Trophoblast cell (in vitro differentiated cells and primary cell): Measurements from ENCODE around the gene REEP6.

Experiments used
- DNase-seq, 2 donors: peaks; one replicate each; pipeline ENCODE4 v3.0.0-alpha.2; 2016
- H2AFZ ChIP-seq: 2 replicates; pipeline ENCODE4 v1.6.1; 2013; ENCODE audit warnings: low read length, moderate library complexity, mild to moderate bottlenecking; ENCODE audit not compliant: insufficient read depth, poor library complexity
- H2AK5ac ChIP-seq: 2 replicates; pipeline ENCODE4 v1.6.1; 2013; ENCODE audit warnings: mild to moderate bottlenecking, low read length
- H2BK120ac ChIP-seq: 2 replicates; pipeline ENCODE4 v1.6.1; 2013; ENCODE audit warnings: low read length, mild to moderate bottlenecking, moderate library complexity; ENCODE audit not compliant: insufficient read depth, poor library complexity
- H2BK12ac ChIP-seq: 2 replicates; pipeline ENCODE4 v1.6.1; 2013; ENCODE audit warnings: mild to moderate bottlenecking, low read length, moderate library complexity
- H2BK5ac ChIP-seq: 2 replicates; pipeline ENCODE4 v1.6.1; 2013; ENCODE audit warnings: low read length, low read depth, moderate library complexity, mild to moderate bottlenecking; ENCODE audit not compliant: poor library complexity
- H3K14ac ChIP-seq: 2 replicates; pipeline ENCODE4 v1.6.1; 2013; ENCODE audit warnings: mild to moderate bottlenecking, low read length
- H3K18ac ChIP-seq: 2 replicates; pipeline ENCODE4 v1.6.1; 2013; ENCODE audit warnings: mild to moderate bottlenecking, low read length
- H3K23ac ChIP-seq: 2 replicates; pipeline ENCODE4 v1.6.1; 2013; ENCODE audit warnings: low read length
- H3K27ac ChIP-seq: 2 replicates; pipeline ENCODE4 v1.5.1; 2013; ENCODE audit warnings: low read depth, mild to moderate bottlenecking, inconsistent platforms, low read length, moderate library complexity
- H3K27me3 ChIP-seq: 2 replicates; pipeline ENCODE4 v1.6.1; 2013; ENCODE audit warnings: inconsistent platforms, mild to moderate bottlenecking, low read length, moderate library complexity; ENCODE audit not compliant: insufficient read depth
- H3K36me3 ChIP-seq, 2 experiments: 1 replicate in 1 of 2; 2 replicates in 1 of 2; pipeline ENCODE4 v1.6.1; 2013; ENCODE audit warnings: low read length in 2 of 2, mild to moderate bottlenecking in 2 of 2, moderate library complexity in 1 of 2; ENCODE audit not compliant: insufficient read depth in 2 of 2, control insufficient read depth in 1 of 2
- H3K4ac ChIP-seq: 2 replicates; pipeline ENCODE4 v1.6.1; 2013; ENCODE audit warnings: low read depth, mild to moderate bottlenecking, low read length, moderate library complexity
- H3K4me1 ChIP-seq, 2 experiments: 1 replicate in 1 of 2; 2 replicates in 1 of 2; pipeline ENCODE4 v1.6.1; 2013; ENCODE audit warnings: low read length in 2 of 2, mild to moderate bottlenecking in 2 of 2, moderate library complexity in 1 of 2; ENCODE audit not compliant: insufficient read depth in 2 of 2, control insufficient read depth in 1 of 2
- H3K4me2 ChIP-seq: 2 replicates; pipeline ENCODE4 v1.6.1; 2013; ENCODE audit warnings: inconsistent platforms, mild to moderate bottlenecking, low read length, moderate library complexity
- H3K4me3 ChIP-seq: 2 replicates; pipeline ENCODE4 v1.5.1; 2013; ENCODE audit warnings: mild to moderate bottlenecking, low read depth, low read length, inconsistent platforms
- H3K79me1 ChIP-seq: one replicate; pipeline ENCODE4 v1.6.1; 2013; ENCODE audit warnings: low read length
- H3K79me2 ChIP-seq: 2 replicates; pipeline ENCODE4 v1.6.1; 2013; ENCODE audit warnings: low read length, mild to moderate bottlenecking; ENCODE audit not compliant: control insufficient read depth, insufficient read depth, poor library complexity
- H3K9ac ChIP-seq: 2 replicates; pipeline ENCODE4 v1.6.1; 2013; ENCODE audit warnings: mild to moderate bottlenecking, low read length
- H3K9me3 ChIP-seq: 2 replicates; pipeline ENCODE4 v1.6.1; 2013; ENCODE audit warnings: low read depth, mild to moderate bottlenecking, control low read depth, inconsistent platforms, low read length; ENCODE audit not compliant: insufficient read depth
- H4K12ac ChIP-seq: 2 replicates; pipeline ENCODE4 v1.6.1; 2013; ENCODE audit warnings: low read depth, mild to moderate bottlenecking, low read length, moderate library complexity
- H4K8ac ChIP-seq: 2 replicates; pipeline ENCODE4 v1.6.1; 2013; ENCODE audit warnings: low read depth, mild to moderate bottlenecking, low read length, moderate library complexity
- H4K91ac ChIP-seq: one replicate; pipeline ENCODE4 v1.6.1; 2013; ENCODE audit warnings: low read depth, mild to moderate bottlenecking, low read length, moderate library complexity
- WGBS: extraction: QIAGEN DNeasy Blood & Tissue Kit; methylation state at CpG from one replicate; pipeline ENCODE4 v1.1.7; 2013; ENCODE audit warnings: missing lambda C conversion rate; ENCODE audit not compliant: insufficient read length, insufficient coverage; ENCODE audit errors: extremely low coverage; 5-methylcytosine and 5-hydroxymethylcytosine counted together

Gene REEP6

GRCh38 chr19:1505991-1506881 lies 15.3 kb downstream of the REEP6 start:
- H4K8ac ChIP-seq: no peak overlapping the region
- H3K14ac ChIP-seq: no peak overlapping the region
- H2AFZ ChIP-seq: no peak overlapping the region
- H4K12ac ChIP-seq: no peak overlapping the region
- H2BK5ac ChIP-seq: no peak overlapping the region
- H4K91ac ChIP-seq: no peak overlapping the region
- peaks cover 2% of the 10 kb centered on the region for H3K79me2 ChIP-seq
- H3K4me3 ChIP-seq: no peak overlapping the region
- peaks cover 2 to 6% of the 10 kb centered on the region in 2 experiments for H3K4me1 ChIP-seq
- H3K27me3 ChIP-seq: no peaks in the 10 kb centered on the region
- peaks cover 18% of the 10 kb centered on the region for H3K9me3 ChIP-seq
- WGBS: no CpG with 5 or more reads among the region's 45 CpGs
- no peak overlapping the region for H2BK12ac ChIP-seq
- H3K79me1 ChIP-seq: peaks cover 6% of the 10 kb centered on the region
- no peak overlapping the region for H3K4ac ChIP-seq
- no peak overlapping the region for H3K18ac ChIP-seq
- H2AK5ac ChIP-seq: no peak overlapping the region
- no peak overlapping the region for H3K4me2 ChIP-seq
- H3K23ac ChIP-seq: no peak overlapping the region
- no peaks in the 10 kb centered on the region for H3K36me3 ChIP-seq
- no peak overlapping the region for H2BK120ac ChIP-seq
- H3K27ac ChIP-seq: no peak overlapping the region
- H3K9ac ChIP-seq: no peak overlapping the region
- DNase-seq: no peak

DNA sequence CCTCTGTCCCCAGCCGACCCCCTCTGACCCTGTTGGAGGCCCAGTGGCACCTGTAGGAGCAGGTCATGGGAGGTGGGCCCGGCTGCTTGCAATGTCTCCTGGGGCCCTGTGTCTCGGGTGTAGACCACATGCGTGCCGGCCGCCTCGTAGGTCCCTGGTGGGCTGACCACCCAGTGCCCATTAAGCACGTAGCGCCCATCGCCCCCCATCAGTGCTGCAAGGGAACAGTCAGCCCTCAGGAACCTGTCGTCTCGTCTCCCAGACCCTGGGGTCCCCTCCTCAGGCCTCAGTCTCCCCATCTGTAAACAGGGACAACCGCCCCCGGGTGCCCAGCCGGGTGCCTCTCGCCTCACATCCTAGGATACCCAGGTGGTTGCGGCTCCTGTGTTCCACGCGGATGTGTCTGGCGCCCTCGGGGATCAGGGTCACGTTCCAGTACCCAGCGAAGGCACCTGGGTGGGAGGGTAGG lies 16.2 kb downstream of the REEP6 start:
- Histone ChIP-seq H2BK12ac (no peak overlapping the region), H3K79me1 (peaks cover 6% of the 10 kb centered on the region), H3K4ac (no peak overlapping the region), H3K4me3 (no peak overlapping the region), H3K27me3 (no peaks in the 10 kb centered on the region), H3K23ac (no peak overlapping the region), H3K9me3 (peaks cover 17% of the 10 kb centered on the region), H3K4me2 (peak overlapping the region; percentile 43), H4K8ac (peak overlapping the region; percentile 77), H2AFZ (peak overlapping the region; percentile 40), H2AK5ac (peak overlapping the region; percentile 67), H4K12ac (peak overlapping the region; percentile 64), H3K14ac (peak overlapping the region; percentile 23), H3K4me1 (peaks cover 2 to 6% of the 10 kb centered on the region in 2 experiments), H3K9ac (no peak overlapping the region), H4K91ac (peak overlapping the region; percentile 53), H2BK5ac (no peak overlapping the region), H3K27ac (no peak overlapping the region), H3K18ac (peak overlapping the region; percentile 41), H3K36me3 (no peaks in the 10 kb centered on the region), H3K79me2 (peaks cover 2% of the 10 kb centered on the region), H2BK120ac (peak overlapping the region; percentile 5)
- WGBS: no CpG with 5 or more reads among the region's 23 CpGs
- no peak for DNase-seq

- peak overlapping the region; percentile 64 for H3K4me3 ChIP-seq
- H4K91ac ChIP-seq: peak overlapping the region; percentile 21
- H3K4ac ChIP-seq: peak overlapping the region; percentile 0
- H3K18ac ChIP-seq: peak overlapping the region; percentile 19
- H4K8ac ChIP-seq: peak overlapping the region; percentile 77
- peak overlapping the region; percentile 41 for H2AFZ ChIP-seq
- H3K27ac ChIP-seq: peak overlapping the region; percentile 14
- no peak overlapping the region for H2BK12ac ChIP-seq
- H3K23ac ChIP-seq: no peak overlapping the region
- H3K36me3 ChIP-seq: no peaks in the 10 kb centered on the region
- peaks cover 2% of the 10 kb centered on the region for H3K79me2 ChIP-seq
- peaks cover 7% of the 10 kb centered on the region for H3K79me1 ChIP-seq
- H3K27me3 ChIP-seq: no peaks in the 10 kb centered on the region
- H3K9me3 ChIP-seq: peaks cover 19% of the 10 kb centered on the region
- DNase-seq: peak; percentile 92 to 97
- H3K9ac ChIP-seq: no peak overlapping the region
- H4K12ac ChIP-seq: peak overlapping the region; percentile 4
- peak overlapping the region; percentile 57 for H3K4me2 ChIP-seq
- H2AK5ac ChIP-seq: no peak overlapping the region
- H2BK120ac ChIP-seq: peak overlapping the region; percentile 35
- peak overlapping the region; percentile 19 for H2BK5ac ChIP-seq
- H3K14ac ChIP-seq: peak overlapping the region; percentile 19
- H3K4me1 ChIP-seq: peaks cover 2 to 6% of the 10 kb centered on the region in 2 experiments
- WGBS: no CpG with 5 or more reads among the region's 46 CpGs
These were observed 17.0 kb downstream of the REEP6 start for GRCh38 chr19:1507763-1508506.

DNA sequence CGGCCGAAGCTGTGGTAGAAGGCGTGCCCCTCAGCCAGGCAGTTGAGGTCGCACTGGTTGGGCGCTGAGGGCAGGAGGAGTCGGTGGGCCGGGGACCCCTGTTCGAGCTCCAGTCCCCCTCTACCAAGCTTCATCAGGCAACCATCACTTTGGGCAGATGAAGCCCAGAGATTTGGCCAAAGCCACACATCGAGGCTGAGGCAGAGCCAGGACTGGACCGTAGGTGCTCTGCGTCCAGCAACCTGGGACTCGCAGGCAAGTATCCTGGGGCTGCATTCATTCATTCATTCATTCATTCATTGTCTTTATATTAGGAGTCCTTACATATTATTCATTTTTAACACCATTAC lies 17.5 kb downstream of the REEP6 start:
- Histone ChIP-seq H4K91ac (no peak overlapping the region), H3K27me3 (no peaks in the 10 kb centered on the region), H3K79me2 (peaks cover 2% of the 10 kb centered on the region), H3K18ac (no peak overlapping the region), H2AK5ac (no peak overlapping the region), H3K79me1 (peaks cover 11% of the 10 kb centered on the region), H3K4me3 (no peak overlapping the region), H4K8ac (no peak overlapping the region), H2BK12ac (no peak overlapping the region), H3K4me1 (peaks cover 4 to 6% of the 10 kb centered on the region in 2 experiments), H3K4ac (no peak overlapping the region), H2AFZ (no peak overlapping the region), H3K14ac (no peak overlapping the region), H2BK120ac (no peak overlapping the region), H4K12ac (no peak overlapping the region), H3K4me2 (peak overlapping the region; percentile 13), H3K9me3 (peaks cover 19% of the 10 kb centered on the region), H2BK5ac (no peak overlapping the region), H3K23ac (no peak overlapping the region), H3K36me3 (no peaks in the 10 kb centered on the region), H3K9ac (no peak overlapping the region), H3K27ac (no peak overlapping the region)
- no CpG with 5 or more reads among the region's 12 CpGs for WGBS
- peak in 1 of 2 donors; percentile 44 for DNase-seq
